ENCODE results near the gene LIX1.

- TF ChIP-seq CTCF (IDR thresholded peaks at IDR 0.05) (no peak), EP300 (IDR thresholded peaks at IDR 0.05) (no peak)
Observed at GRCh38 chr5:97171703-97172102, 29.3 kb upstream of the LIX1 start.
